Endothelial cell (in vitro differentiated cells): Measurements from ENCODE around the gene LYST. TPM values are rescaled to one million over a fixed set of nuclear protein-coding genes. Genes with fewer than 3 reads are reported as not detected.
"Not testable (repeated sequence)": the region's sequence is repeated elsewhere in the genome, so short reads cannot be mapped to it uniquely, and the experiment has no call there.

Experiments
- DNase-seq: peaks from one replicate; pipeline ENCODE4 v3.0.0; 2021; ENCODE audit warnings: low spot score
- H3K27ac Mint-ChIP-seq: one replicate; pipeline ENCODE4 v1.8.0; 2021; ENCODE audit warnings: mixed read lengths, inconsistent platforms; ENCODE audit not compliant: unreplicated experiment
- H3K27me3 Mint-ChIP-seq: one replicate; pipeline ENCODE4 v1.8.0; 2021; ENCODE audit warnings: mild to moderate bottlenecking, moderate library complexity, mixed read lengths, inconsistent platforms; ENCODE audit not compliant: unreplicated experiment
- H3K36me3 Mint-ChIP-seq: one replicate; pipeline ENCODE4 v1.8.0; 2021; ENCODE audit warnings: mild to moderate bottlenecking, low read depth, mixed read lengths, inconsistent platforms; ENCODE audit not compliant: unreplicated experiment
- H3K4me1 Mint-ChIP-seq: one replicate; pipeline ENCODE4 v1.8.0; 2021; ENCODE audit warnings: mild to moderate bottlenecking, mixed read lengths, inconsistent platforms; ENCODE audit not compliant: unreplicated experiment
- H3K4me3 Mint-ChIP-seq: one replicate; pipeline ENCODE4 v1.8.0; 2021; ENCODE audit warnings: mild to moderate bottlenecking, mixed read lengths, inconsistent platforms; ENCODE audit not compliant: unreplicated experiment
- H3K9me3 Mint-ChIP-seq: one replicate; pipeline ENCODE4 v1.8.0; 2021; ENCODE audit warnings: mixed read lengths, inconsistent platforms; ENCODE audit not compliant: unreplicated experiment
- CTCF ChIP-seq: fragments of 200-600 bp; sonication (generic); IDR thresholded peaks from one replicate; pipeline ENCODE4 v1.5.0; 2021; ENCODE audit warnings: antibody characterized with exemption; ENCODE audit not compliant: unreplicated experiment
- total RNA-seq: library from RNA; stranded (reverse); fragmentation: NEBNext Ultra II Directional; extraction: Animal tissue kit (Norgen Biotek cat#: 25700); gene quantifications from one replicate; pipeline ENCODE4 v1.2.1, GENCODE V29; 2021; ENCODE audit not compliant: unreplicated experiment

LYST gene
- total RNA-seq, 1 donor from 2014 or later, result 7.4 TPM

GRCh38 chr1:235802573-235803346 lies 63.9 kb downstream of the LYST start:
- peaks cover 4% of the 10 kb centered on the region for H3K4me1 Mint-ChIP-seq
- DNase-seq, result no peak
- no peaks in the 10 kb centered on the region for H3K9me3 Mint-ChIP-seq
- no peaks in the 10 kb centered on the region for H3K36me3 Mint-ChIP-seq
- TF ChIP-seq CTCF, result no peak
- peaks cover 1% of the 10 kb centered on the region for H3K27me3 Mint-ChIP-seq
- no peak overlapping the region for H3K4me3 Mint-ChIP-seq
- no peak overlapping the region for H3K27ac Mint-ChIP-seq

DNA sequence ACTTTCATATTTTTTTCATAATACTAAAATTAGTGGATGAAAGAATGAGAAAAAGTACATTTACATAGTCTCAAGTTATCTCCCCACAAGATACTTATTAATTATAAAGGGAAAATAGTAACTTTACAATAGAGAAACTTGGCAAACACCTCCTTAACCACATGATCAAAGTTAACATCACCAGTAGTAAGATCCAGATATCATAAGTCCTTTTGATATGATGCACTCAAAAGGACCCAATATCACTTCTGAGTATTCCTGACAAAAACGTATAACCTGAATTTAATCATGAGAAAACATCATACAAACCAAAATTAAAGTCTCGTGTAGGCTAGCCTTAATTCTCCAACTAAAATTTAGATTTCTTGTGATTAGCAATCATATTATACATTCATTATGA lies 67.4 kb downstream of the LYST start:
- Mint-ChIP-seq H3K36me3 (no peaks in the 10 kb centered on the region), H3K9me3 (no peaks in the 10 kb centered on the region), H3K4me1 (peaks cover 4% of the 10 kb centered on the region), H3K4me3 (no peak overlapping the region), H3K27ac (no peak overlapping the region), H3K27me3 (peaks cover 3% of the 10 kb centered on the region)
- no peak for DNase-seq
- TF ChIP-seq CTCF, result no peak

GRCh38 chr1:235791532-235792060 lies 75.1 kb downstream of the LYST start:
- H3K27me3 Mint-ChIP-seq, result no peaks in the 10 kb centered on the region
- H3K9me3 Mint-ChIP-seq, result no peaks in the 10 kb centered on the region
- no peak overlapping the region for H3K4me3 Mint-ChIP-seq
- H3K27ac Mint-ChIP-seq, result no peak overlapping the region
- TF ChIP-seq CTCF, result no peak
- DNase-seq, result no peak
- no peaks in the 10 kb centered on the region for H3K36me3 Mint-ChIP-seq
- H3K4me1 Mint-ChIP-seq, result no peaks in the 10 kb centered on the region

- Mint-ChIP-seq H3K4me3 (no peak overlapping the region), H3K9me3 (no peaks in the 10 kb centered on the region), H3K27ac (no peak overlapping the region), H3K27me3 (no peaks in the 10 kb centered on the region), H3K4me1 (no peaks in the 10 kb centered on the region), H3K36me3 (no peaks in the 10 kb centered on the region)
- no peak for TF ChIP-seq CTCF
- no peak for DNase-seq
Measured at GRCh38 chr1:235790123-235790522, 76.6 kb downstream of the LYST start.

- not testable (repeated sequence) for H3K4me3 Mint-ChIP-seq, H3K27ac Mint-ChIP-seq, H3K4me1 Mint-ChIP-seq, H3K27me3 Mint-ChIP-seq, H3K9me3 Mint-ChIP-seq, DNase-seq, H3K36me3 Mint-ChIP-seq
Measured at GRCh38 chr1:235786227-235786898, 80.3 kb downstream of the LYST start.
